ENCODE measurements around the gene STOX1.
A peak's percentile ranks its signal among the peaks of the same experiment; 100 is the strongest.
"Not testable (repeated sequence)": the region's sequence is repeated elsewhere in the genome, so short reads cannot be mapped to it uniquely, and the experiment has no call there.

The STOX1 gene

DNA sequence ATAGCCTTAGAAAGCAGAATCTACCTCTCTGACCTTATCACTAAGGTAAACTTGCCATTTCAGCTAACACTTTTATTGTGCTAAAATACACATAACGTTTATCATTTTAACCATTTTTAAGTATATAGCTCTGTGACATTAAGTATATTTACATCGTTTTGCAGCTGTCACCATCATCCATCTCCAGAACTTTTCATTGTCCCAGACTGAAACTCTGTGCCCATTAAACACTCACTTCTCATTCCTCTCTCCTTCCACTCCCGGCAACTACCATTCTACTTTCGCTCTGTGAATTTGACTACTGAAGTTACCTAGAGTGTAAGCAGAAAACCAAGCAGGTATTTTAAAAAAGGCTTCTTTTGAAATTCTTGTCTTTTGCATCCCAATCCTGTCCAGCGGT lies 75.1 kb downstream of the STOX1 start:
- Histone ChIP-seq H3K4me3 (ENCODE audit: low read length) (peak overlapping the region; percentile 95), H3K9ac (ENCODE audit: low read length) (no peak overlapping the region), H3K27ac (ENCODE audit: low read depth, low read length) (no peak overlapping the region)

DNA sequence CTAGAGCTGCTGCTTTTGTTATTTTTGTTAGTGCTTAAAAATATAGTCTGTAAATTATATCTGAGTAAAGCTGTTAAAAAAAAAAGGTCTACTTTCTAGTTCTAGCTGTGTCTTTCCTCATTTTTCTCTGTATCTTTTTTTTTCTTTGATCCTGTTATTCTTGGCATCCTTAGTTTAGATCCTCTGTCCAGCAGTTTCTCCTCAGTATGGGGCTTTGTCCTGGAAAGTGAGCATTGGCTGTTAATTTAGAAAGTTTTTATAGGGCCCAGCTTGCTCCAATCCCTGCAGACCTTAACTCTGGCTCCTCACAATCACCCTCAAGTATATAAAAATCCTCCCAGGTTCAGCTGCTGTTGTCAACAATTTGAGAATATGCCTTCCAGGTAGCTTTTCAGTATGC lies 97.3 kb downstream of the STOX1 start:
- H3K27me3 ChIP-seq (ENCODE audit: control insufficient read depth, insufficient read depth, low read length), result no peaks in the 10 kb centered on the region
- H3K36me3 ChIP-seq (ENCODE audit: control insufficient read depth, insufficient read depth, low read length), result peaks cover 5% of the 10 kb centered on the region
- H3K4me3 ChIP-seq (ENCODE audit: low read length), result no peak overlapping the region
- no peak overlapping the region for H3K27ac ChIP-seq (ENCODE audit: low read depth, low read length)
- H3K9ac ChIP-seq (ENCODE audit: low read length), result no peak overlapping the region
- no peaks in the 10 kb centered on the region for H3K4me1 ChIP-seq (ENCODE audit: control insufficient read depth, insufficient read depth, low read length)

More for the DNA sequence above, 75.1 kb downstream of the STOX1 start:
- Histone ChIP-seq H3K4me1 (ENCODE audit: control insufficient read depth, insufficient read depth, low read length) (peaks cover 12% of the 10 kb centered on the region), H3K36me3 (ENCODE audit: control insufficient read depth, insufficient read depth, low read length) (peaks cover 2% of the 10 kb centered on the region), H3K27me3 (ENCODE audit: control insufficient read depth, insufficient read depth, low read length) (no peaks in the 10 kb centered on the region)

DNA sequence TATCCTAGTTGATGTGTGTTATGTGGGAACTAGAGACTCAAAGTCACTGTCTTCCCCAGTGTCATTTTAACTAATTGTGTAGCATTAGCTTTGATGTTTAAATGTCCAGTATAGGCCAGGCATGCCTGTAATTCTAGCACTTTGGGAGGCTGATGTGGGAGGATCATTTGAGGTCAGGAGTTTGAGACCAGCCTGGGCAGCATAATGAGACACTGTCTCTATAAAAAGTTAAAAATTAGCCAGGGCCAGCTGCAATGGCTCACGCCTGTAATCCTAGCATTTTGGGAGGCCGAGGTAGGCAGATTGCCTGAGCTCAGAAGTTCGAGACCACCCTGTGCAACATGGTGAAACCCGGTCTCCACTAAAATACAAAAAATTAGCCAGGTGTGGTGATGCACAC lies 98.2 kb downstream of the STOX1 start:
- H3K4me3 ChIP-seq (ENCODE audit: low read length), result no peak overlapping the region
- no peak overlapping the region for H3K9ac ChIP-seq (ENCODE audit: low read length)
- H3K27me3 ChIP-seq (ENCODE audit: control insufficient read depth, insufficient read depth, low read length), result no peaks in the 10 kb centered on the region
- H3K4me1 ChIP-seq (ENCODE audit: control insufficient read depth, insufficient read depth, low read length), result no peaks in the 10 kb centered on the region
- no peaks in the 10 kb centered on the region for H3K36me3 ChIP-seq (ENCODE audit: control insufficient read depth, insufficient read depth, low read length)
- no peak overlapping the region for H3K27ac ChIP-seq (ENCODE audit: low read depth, low read length)

DNA sequence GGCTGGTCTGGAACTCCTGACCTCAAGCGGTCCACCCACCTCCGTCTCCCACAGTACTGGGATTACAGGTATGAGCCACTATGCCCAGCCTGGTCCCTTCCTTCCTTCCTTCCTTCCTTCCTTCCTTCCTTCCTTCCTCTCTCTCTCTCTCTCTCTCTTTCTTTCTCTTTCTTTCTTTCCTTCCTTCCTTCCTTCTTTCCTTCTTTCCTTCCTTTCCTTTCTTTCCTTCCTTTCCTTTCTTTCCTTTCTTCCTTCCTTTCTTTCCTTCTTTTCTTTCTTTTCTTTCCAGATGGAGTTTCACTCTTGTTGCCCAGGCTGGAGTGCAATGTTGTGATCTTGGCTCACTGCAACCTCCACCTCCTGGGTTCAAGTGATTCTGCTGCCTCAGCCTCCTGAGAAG lies 101.8 kb downstream of the STOX1 start:
- not testable (repeated sequence) for H3K4me1 ChIP-seq (ENCODE audit: control insufficient read depth, insufficient read depth, low read length); H3K9ac ChIP-seq (ENCODE audit: low read length); H3K27ac ChIP-seq (ENCODE audit: low read depth, low read length); H3K4me3 ChIP-seq (ENCODE audit: low read length); H3K36me3 ChIP-seq (ENCODE audit: control insufficient read depth, insufficient read depth, low read length); H3K27me3 ChIP-seq (ENCODE audit: control insufficient read depth, insufficient read depth, low read length)

DNA sequence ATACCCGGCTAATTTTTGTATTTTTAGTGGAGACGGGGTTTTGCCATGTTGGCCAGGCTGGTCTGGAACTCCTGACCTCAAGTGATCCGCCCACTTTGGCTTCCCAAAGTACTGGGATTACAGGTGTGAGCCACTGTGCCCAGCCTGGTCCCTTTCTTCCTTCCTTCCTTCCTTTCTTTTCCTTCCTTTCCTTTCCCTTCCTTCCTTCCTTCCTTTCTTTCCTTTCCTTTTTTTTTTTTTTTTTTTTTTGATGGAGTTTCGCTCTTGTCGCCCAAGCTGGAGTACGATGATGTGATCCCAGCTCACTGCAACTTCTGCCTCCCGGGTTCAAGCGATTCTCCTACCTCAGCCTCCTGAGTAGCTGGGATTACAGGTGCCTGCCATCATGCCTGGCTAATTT lies 102.6 kb downstream of the STOX1 start:
- not testable (repeated sequence) for H3K4me3 ChIP-seq (ENCODE audit: low read length); H3K27me3 ChIP-seq (ENCODE audit: control insufficient read depth, insufficient read depth, low read length); H3K4me1 ChIP-seq (ENCODE audit: control insufficient read depth, insufficient read depth, low read length); H3K27ac ChIP-seq (ENCODE audit: low read depth, low read length); H3K36me3 ChIP-seq (ENCODE audit: control insufficient read depth, insufficient read depth, low read length); H3K9ac ChIP-seq (ENCODE audit: low read length)

DNA sequence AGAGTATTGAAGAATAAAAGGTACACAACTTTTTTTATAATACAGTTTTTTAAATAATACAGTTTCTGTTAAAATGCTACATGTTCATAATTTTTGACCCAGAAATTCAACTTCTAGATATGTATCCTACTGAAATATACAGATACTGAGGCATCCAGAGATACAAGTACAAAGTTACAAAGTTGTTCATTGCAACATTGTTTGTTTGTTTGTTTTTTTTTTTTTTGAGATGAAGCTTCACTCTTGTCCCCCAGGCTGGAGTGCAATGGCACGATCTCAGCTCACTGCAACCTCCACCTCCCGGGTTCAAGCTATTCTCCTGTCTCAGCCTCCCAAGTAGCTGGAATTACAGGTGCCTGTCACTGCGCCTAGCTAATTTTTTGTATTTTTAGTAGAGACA lies 105.5 kb downstream of the STOX1 start:
- not testable (repeated sequence) for H3K36me3 ChIP-seq (ENCODE audit: control insufficient read depth, insufficient read depth, low read length); H3K4me3 ChIP-seq (ENCODE audit: low read length); H3K27ac ChIP-seq (ENCODE audit: low read depth, low read length); H3K9ac ChIP-seq (ENCODE audit: low read length); H3K27me3 ChIP-seq (ENCODE audit: control insufficient read depth, insufficient read depth, low read length); H3K4me1 ChIP-seq (ENCODE audit: control insufficient read depth, insufficient read depth, low read length)

DNA sequence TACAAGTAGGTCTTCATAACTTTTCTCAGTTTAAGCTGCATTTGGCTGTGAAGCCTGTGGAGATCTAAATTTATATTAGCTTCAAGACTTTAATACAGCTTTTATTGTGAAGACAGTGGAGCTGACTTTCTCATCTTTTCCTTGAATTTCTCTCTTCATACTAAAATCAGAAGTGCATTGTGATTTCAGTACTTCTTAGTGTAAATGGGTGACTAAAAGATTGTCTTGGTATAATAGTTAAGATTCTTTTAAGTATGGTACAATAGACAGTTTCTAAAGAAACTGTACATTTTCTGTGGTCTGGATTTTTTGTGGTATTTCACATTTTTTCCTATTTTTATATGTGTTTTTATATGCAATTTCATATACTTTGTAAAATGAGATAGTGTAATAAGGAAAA lies 107.7 kb downstream of the STOX1 start:
- Histone ChIP-seq H3K27ac (ENCODE audit: low read depth, low read length) (no peak overlapping the region), H3K36me3 (ENCODE audit: control insufficient read depth, insufficient read depth, low read length) (peaks cover 3% of the 10 kb centered on the region), H3K4me1 (ENCODE audit: control insufficient read depth, insufficient read depth, low read length) (no peaks in the 10 kb centered on the region), H3K27me3 (ENCODE audit: control insufficient read depth, insufficient read depth, low read length) (no peaks in the 10 kb centered on the region), H3K9ac (ENCODE audit: low read length) (no peak overlapping the region), H3K4me3 (ENCODE audit: low read length) (no peak overlapping the region)

DNA sequence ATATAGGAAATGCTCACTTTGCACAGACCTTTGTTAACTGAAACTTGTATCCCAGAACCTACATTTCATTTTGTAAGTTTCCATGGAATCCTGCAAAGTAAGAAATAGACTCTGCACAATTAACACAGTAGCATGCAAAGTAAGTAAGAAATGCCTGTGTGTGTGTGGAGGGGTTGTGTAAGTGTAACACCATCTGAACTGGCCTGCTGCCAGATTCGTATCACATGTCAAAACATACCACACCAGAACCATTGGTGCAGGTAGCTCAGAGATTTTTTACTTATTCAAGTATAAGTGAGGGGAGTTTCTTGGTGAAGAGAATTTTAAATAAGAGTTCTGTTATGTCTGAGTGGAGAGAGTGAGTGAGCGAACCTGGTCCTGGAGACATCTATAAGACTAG lies 110.8 kb downstream of the STOX1 start:
- Histone ChIP-seq H3K27ac (ENCODE audit: low read depth, low read length) (no peak overlapping the region), H3K4me1 (ENCODE audit: control insufficient read depth, insufficient read depth, low read length) (no peaks in the 10 kb centered on the region), H3K9ac (ENCODE audit: low read length) (no peak overlapping the region), H3K27me3 (ENCODE audit: control insufficient read depth, insufficient read depth, low read length) (no peaks in the 10 kb centered on the region), H3K4me3 (ENCODE audit: low read length) (no peak overlapping the region), H3K36me3 (ENCODE audit: control insufficient read depth, insufficient read depth, low read length) (peaks cover 3% of the 10 kb centered on the region)

DNA sequence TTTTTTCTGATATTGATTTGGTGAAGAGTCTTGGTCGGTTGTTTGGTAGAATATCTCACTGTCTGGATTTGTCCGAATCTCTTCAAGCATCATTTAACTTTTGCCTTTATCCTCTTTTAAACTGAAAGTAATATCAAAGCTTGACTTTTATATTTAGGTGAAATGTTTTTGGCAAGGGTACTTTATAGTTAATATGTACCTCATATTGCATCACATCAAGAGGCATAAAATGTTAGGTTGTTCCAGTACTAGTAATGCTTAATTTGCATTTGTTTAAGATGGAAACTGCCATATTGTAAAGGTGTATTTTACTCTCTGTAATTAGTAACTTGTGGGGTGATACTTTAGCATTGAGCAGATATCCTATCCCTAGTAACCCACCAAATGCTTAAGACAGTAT lies 111.6 kb downstream of the STOX1 start:
- Histone ChIP-seq H3K4me3 (ENCODE audit: low read length) (no peak overlapping the region), H3K27ac (ENCODE audit: low read depth, low read length) (no peak overlapping the region), H3K36me3 (ENCODE audit: control insufficient read depth, insufficient read depth, low read length) (peaks cover 3% of the 10 kb centered on the region), H3K4me1 (ENCODE audit: control insufficient read depth, insufficient read depth, low read length) (no peaks in the 10 kb centered on the region), H3K27me3 (ENCODE audit: control insufficient read depth, insufficient read depth, low read length) (no peaks in the 10 kb centered on the region), H3K9ac (ENCODE audit: low read length) (no peak overlapping the region)

DNA sequence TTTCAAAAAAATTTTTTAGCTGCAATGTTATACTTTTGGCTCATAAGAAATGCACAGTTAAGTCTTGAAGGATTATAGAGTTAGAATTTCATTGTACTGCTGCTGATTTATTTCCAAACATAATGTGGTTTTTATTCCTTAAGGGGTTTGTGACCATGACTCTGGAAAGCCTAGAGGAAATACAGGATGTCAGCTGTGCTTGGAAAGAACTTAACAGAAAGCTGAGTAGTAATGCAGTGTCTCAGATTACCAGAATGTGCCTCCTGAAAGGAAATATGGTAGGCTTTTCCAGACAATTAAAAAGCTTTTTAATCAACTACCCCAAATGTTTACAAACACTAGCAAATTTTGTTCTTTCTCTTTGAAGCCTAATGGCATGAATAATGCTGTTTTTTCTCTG lies 113.6 kb downstream of the STOX1 start:
- H3K4me3 ChIP-seq (ENCODE audit: low read length); H3K4me1 ChIP-seq (ENCODE audit: control insufficient read depth, insufficient read depth, low read length); H3K27me3 ChIP-seq (ENCODE audit: control insufficient read depth, insufficient read depth, low read length); H3K36me3 ChIP-seq (ENCODE audit: control insufficient read depth, insufficient read depth, low read length); H3K9ac ChIP-seq (ENCODE audit: low read length); H3K27ac ChIP-seq (ENCODE audit: low read depth, low read length): not testable (repeated sequence)
